NT2/D1 (cell line): ENCODE results near the gene OSM.

Experiments
- DNase-seq: peaks from one replicate; pipeline ENCODE4 v3.0.0-alpha.2; 2011; ENCODE audit warnings: low read depth, low spot score
- H3K27me3 ChIP-seq: 2 replicates; pipeline ENCODE4 v1.6.0; 2011; ENCODE audit warnings: mild to moderate bottlenecking; ENCODE audit not compliant: insufficient read length, insufficient read depth
- H3K36me3 ChIP-seq: 2 replicates; pipeline ENCODE4 v1.6.1; 2011; ENCODE audit warnings: mild to moderate bottlenecking, low read length, mixed read lengths; ENCODE audit not compliant: insufficient read depth, insufficient read length
- H3K4me1 ChIP-seq: 2 replicates; pipeline ENCODE4 v1.5.1; 2011; ENCODE audit not compliant: insufficient read depth, insufficient read length
- H3K4me3 ChIP-seq: 2 replicates; pipeline ENCODE4 v1.5.1; 2011; ENCODE audit warnings: low read depth; ENCODE audit not compliant: insufficient read length
- H3K9ac ChIP-seq: 2 replicates; pipeline ENCODE4 v1.6.0; 2011; ENCODE audit warnings: low read depth; ENCODE audit not compliant: insufficient read length
- H3K9me3 ChIP-seq: 2 replicates; pipeline ENCODE4 v1.5.1; 2011; ENCODE audit warnings: mild to moderate bottlenecking, low read length; ENCODE audit not compliant: insufficient read depth
- SUZ12 ChIP-seq: IDR thresholded peaks from 2 replicates; pipeline ENCODE4 v1.6.1; 2011; ENCODE audit not compliant: insufficient read length, insufficient read depth; ENCODE audit errors: extremely low read depth
- YY1 ChIP-seq: IDR thresholded peaks from 2 replicates; pipeline ENCODE4 v1.6.1; 2011; ENCODE audit not compliant: insufficient read length, insufficient read depth
- ZNF274 ChIP-seq: IDR thresholded peaks from 2 replicates; pipeline ENCODE4 v1.6.1; 2011; ENCODE audit warnings: mild to moderate bottlenecking, low read depth, low read length

The OSM gene

DNA sequence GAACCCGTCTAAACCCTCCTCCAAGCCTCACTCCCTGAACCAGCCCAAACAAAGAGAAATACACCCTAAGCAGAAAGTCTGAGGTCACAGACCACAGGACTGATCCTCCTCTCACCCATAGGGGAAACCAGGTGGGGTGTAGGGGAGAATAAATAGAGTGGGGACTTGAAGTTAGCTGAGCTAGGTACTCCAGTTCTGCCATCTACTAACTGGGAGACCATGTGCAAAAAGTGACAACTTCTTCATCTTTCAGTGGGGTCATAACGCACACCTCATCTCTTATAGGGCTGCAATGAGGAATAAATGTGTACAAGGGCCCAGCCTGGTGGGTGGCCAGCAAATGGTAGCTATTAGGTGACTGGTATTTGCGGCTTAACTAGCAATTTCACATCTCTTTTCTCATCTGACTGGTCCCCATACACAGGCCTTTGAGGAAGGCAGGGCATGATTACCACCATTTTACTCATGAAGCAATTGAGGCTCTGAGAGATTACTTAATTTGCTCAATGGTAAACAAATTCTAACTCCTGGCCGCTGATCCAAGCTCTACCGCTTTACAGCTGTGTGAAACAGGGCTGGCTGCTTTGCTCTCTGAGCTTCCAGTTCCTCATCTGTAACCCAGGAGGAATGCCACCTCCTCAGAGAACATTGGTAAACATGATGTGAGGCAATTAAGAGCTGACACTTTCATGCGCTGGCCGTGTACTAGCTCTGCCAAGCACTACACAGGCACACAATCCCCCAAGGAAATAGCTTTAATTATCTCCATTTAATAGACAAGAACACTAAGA lies 43.5 kb upstream of the OSM start:
- Histone ChIP-seq H3K4me1 (peaks cover 14% of the 10 kb centered on the region), H3K4me3 (no peak overlapping the region), H3K9ac (no peak overlapping the region), H3K9me3 (no peaks in the 10 kb centered on the region), H3K36me3 (no peaks in the 10 kb centered on the region), H3K27me3 (no peaks in the 10 kb centered on the region)
- no peak for TF ChIP-seq ZNF274
- no peak for TF ChIP-seq YY1
- no peak for TF ChIP-seq SUZ12
- no peak for DNase-seq

DNA sequence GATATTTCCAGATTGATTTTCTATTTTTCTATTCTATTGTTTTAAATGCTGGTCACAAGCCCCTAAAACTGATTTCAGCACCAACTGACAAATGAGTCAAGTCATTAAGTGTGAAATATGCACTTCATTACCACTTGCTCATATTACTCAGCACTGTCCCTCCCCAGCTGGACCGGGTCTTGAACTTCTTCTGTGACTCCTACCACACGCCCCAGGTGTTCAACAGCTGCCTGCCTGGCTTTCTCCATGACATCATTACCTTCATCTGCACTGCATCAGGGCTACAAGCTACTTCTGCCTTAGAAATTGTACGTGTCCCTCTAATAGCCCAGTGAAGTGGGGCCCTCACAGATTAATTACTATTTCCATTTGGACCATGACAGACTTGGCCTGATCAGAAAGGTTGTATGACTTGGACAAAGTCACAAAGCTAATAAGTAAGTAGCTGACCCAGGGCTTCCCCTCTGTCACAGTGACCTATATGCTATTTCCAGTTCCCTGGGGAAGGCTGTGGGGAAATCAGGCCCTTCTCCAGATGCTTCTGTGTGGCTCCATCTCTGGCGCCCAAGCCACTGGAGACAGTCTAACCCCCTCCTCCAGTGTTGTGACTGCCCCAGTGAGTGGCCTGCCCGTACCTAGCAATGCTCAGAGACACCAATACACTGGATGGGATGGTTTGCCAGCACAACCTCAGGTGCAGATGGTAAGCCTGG lies 42.0 kb upstream of the OSM start:
- peaks cover 12% of the 10 kb centered on the region for H3K4me1 ChIP-seq
- no peaks in the 10 kb centered on the region for H3K9me3 ChIP-seq
- H3K36me3 ChIP-seq = peaks cover 4% of the 10 kb centered on the region
- no peak overlapping the region for H3K9ac ChIP-seq
- DNase-seq = no peak
- TF ChIP-seq ZNF274 (no peak), SUZ12 (no peak), YY1 (no peak)
- no peaks in the 10 kb centered on the region for H3K27me3 ChIP-seq
- no peak overlapping the region for H3K4me3 ChIP-seq

DNA sequence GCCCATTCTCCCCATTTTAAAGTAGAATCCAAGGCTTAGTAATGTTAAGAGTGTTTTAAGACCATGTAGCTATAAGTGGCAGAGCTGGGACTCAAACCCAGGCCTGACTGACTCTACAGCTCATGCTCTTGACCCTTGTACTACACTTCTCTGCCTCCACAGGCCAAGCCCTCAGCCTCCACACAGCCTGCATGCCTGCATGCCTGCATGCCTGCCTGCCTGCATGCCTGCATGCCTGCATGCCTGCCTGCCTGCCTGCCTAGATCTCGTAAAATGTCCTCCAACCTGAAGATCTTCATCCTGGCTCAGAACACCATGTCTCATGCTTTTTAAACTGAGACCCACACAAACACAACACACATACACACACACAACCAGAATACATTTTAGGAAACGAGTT lies 41.4 kb upstream of the OSM start:
- no peak overlapping the region for H3K9ac ChIP-seq
- no peaks in the 10 kb centered on the region for H3K27me3 ChIP-seq
- no peak for DNase-seq
- peaks cover 10% of the 10 kb centered on the region for H3K36me3 ChIP-seq
- peaks cover 12% of the 10 kb centered on the region for H3K4me1 ChIP-seq
- no peaks in the 10 kb centered on the region for H3K9me3 ChIP-seq
- H3K4me3 ChIP-seq = no peak overlapping the region
- TF ChIP-seq ZNF274 (no peak), YY1 (no peak), SUZ12 (no peak)

DNA sequence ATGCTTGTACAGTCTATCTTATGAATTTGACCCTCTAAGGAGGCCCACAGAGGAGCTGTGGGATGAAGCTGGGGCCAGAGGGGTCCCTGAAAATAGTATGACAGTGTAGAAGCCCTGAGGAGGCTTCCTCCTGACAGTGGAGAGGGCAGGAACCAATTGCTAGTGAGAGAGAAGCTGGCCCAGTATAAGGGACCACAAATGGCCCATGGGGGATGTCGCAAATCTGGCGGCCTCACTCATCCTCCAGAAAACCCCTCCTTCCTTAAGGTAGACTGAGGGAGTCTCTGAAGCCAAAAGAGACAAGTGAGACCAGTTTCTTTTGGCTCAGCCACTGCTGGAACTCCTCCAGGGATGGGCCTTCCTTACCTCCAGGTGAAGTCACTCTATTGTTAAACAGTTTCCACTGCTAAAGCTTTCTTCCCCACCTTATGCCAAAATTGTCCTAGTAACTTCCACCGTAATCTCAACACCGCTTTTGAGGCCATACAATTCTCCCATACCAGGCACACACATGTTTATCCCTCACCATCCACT lies 40.5 kb upstream of the OSM start:
- TF ChIP-seq YY1 (no peak), SUZ12 (no peak), ZNF274 (no peak)
- Histone ChIP-seq H3K9ac (no peak overlapping the region), H3K27me3 (no peaks in the 10 kb centered on the region), H3K4me3 (no peak overlapping the region), H3K36me3 (peaks cover 10% of the 10 kb centered on the region), H3K9me3 (no peaks in the 10 kb centered on the region), H3K4me1 (peaks cover 17% of the 10 kb centered on the region)
- DNase-seq = no peak

DNA sequence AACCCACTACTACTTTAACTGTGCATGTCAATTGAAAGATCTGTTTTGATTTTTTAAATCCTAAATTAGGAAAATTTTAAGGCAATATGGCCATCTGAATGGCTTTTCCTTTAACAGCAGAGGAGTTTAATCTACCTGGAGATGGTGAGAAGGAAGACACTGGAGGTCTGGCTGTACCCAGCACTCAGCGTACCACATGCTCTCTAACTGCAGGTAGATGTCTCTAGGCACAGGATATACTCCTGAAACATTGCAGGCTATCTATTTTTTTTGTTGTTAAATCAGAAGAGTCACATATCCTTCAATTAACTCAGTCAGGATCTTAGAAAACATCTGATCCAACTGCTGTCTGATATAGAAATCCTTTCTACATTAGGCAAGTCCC lies 40.0 kb upstream of the OSM start:
- Histone ChIP-seq H3K27me3 (no peaks in the 10 kb centered on the region), H3K9ac (no peak overlapping the region), H3K9me3 (no peaks in the 10 kb centered on the region), H3K36me3 (peaks cover 10% of the 10 kb centered on the region), H3K4me1 (peaks cover 17% of the 10 kb centered on the region), H3K4me3 (no peak overlapping the region)
- DNase-seq = no peak
- no peak for TF ChIP-seq ZNF274
- TF ChIP-seq SUZ12 = no peak
- TF ChIP-seq YY1 = no peak

DNA sequence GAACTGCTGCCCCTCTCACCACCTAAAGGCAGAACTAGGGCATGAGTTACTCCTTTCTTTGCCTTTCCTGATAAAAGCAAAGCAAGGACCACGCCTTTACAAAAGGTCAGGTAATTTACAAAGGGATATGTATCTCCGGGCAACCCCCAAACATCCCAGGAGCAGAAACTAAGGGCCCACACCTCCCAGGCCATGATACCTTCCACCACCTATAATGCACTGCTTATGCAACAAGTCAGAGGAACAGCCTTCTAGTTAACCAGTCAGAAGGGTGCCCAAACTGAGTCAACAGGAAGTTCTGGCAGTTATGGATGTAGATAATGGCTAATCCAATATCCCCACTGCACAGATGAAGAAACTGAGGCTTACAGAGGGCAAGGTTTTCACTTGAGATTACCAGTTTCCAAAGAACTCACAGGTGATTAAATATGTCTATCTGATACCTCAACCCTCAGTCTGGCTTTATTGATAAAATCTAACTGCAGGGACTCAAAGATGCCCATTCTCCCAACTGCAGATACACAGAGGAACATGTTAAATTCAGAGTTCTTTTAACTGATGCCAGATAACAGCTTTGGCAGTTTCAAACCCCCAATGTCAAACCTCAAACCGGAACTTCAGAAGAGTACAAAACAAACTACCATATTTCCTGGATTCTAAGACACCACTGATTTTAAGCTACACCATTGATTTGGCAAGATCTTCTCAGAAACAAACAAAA lies 39.4 kb upstream of the OSM start:
- peaks cover 12% of the 10 kb centered on the region for H3K36me3 ChIP-seq
- no peak for DNase-seq
- no peaks in the 10 kb centered on the region for H3K27me3 ChIP-seq
- no peak for TF ChIP-seq SUZ12
- H3K4me1 ChIP-seq = peaks cover 17% of the 10 kb centered on the region
- no peak overlapping the region for H3K4me3 ChIP-seq
- no peak overlapping the region for H3K9ac ChIP-seq
- H3K9me3 ChIP-seq = no peaks in the 10 kb centered on the region

DNA sequence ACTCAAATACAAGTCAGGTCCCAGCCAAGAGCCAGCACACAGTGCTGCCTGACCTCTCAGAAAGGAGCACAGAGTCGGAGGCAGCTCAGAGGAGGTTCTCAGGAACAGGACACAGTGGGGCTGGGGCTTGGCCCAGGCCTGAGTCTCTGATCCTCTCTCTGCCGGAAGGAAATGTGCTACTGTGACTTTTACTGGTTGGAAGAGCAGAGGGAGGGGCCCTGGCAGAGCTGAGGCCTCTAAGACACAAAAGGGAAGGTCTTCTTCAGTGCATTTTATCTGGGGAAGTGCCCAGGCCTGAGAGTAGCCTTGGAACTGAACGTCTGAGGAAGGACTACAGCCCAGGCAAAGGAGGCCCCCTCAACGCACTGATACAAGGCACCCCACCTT lies 38.9 kb upstream of the OSM start:
- H3K4me1 ChIP-seq = peaks cover 16% of the 10 kb centered on the region
- no peak for DNase-seq
- peaks cover 17% of the 10 kb centered on the region for H3K36me3 ChIP-seq

More for the DNA sequence above, 38.9 kb upstream of the OSM start:
- H3K9me3 ChIP-seq = no peaks in the 10 kb centered on the region
- TF ChIP-seq SUZ12 = no peak
- no peak for TF ChIP-seq ZNF274
- no peak for TF ChIP-seq YY1
- no peak overlapping the region for H3K4me3 ChIP-seq
- no peak overlapping the region for H3K9ac ChIP-seq
- H3K27me3 ChIP-seq = no peaks in the 10 kb centered on the region
